Natural killer cell (primary cell): ENCODE data around the gene ADCK1. TPM values are rescaled to one million over a fixed set of nuclear protein-coding genes. Genes with fewer than 3 reads are reported as not detected.

ENCODE experiments used
- ATAC-seq, 3 donors: fragments of 150-1000 bp in 2 of 3; fragments of 200-7000 bp in 1 of 3; cut with Tn5 transposase; 1 replicate in 1 of 3; 2 replicates in 2 of 3; pipeline ENCODE4 v1.10.0; 2021; ENCODE audit warnings: mild to moderate bottlenecking in 2 of 3, moderate library complexity in 2 of 3
- DNase-seq, 2 donors: peaks; one replicate each; pipeline versions ENCODE4 v3.0.0 to v3.0.0-alpha.2; 2013 to 2021; ENCODE audit warnings: mixed read lengths in 1 of 2
- H3K27ac ChIP-seq: one replicate; pipeline ENCODE4 v1.5.1; 2013; ENCODE audit warnings: mild to moderate bottlenecking, low read length
- H3K27me3 ChIP-seq: one replicate; pipeline ENCODE4 v1.6.1; 2013; ENCODE audit warnings: low read length; ENCODE audit not compliant: control insufficient read depth, insufficient read depth
- H3K36me3 ChIP-seq: one replicate; pipeline ENCODE4 v1.6.1; 2013; ENCODE audit warnings: low read length; ENCODE audit not compliant: control insufficient read depth, insufficient read depth
- H3K4me1 ChIP-seq: one replicate; pipeline ENCODE4 v1.6.1; 2013; ENCODE audit warnings: low read length; ENCODE audit not compliant: control insufficient read depth, insufficient read depth
- H3K4me3 ChIP-seq: one replicate; pipeline ENCODE4 v1.5.1; 2013; ENCODE audit warnings: low read length
- H3K9me3 ChIP-seq: one replicate; pipeline ENCODE4 v1.6.1; 2013; ENCODE audit warnings: low read length; ENCODE audit not compliant: control insufficient read depth, insufficient read depth
- H3K27ac Mint-ChIP-seq, 2 donors: one replicate each; pipeline ENCODE4 v1.8.0; 2022; ENCODE audit warnings: mild to moderate bottlenecking in 2 of 2, mixed read lengths in 2 of 2, moderate library complexity in 1 of 2
- H3K27me3 Mint-ChIP-seq, 2 donors: one replicate each; pipeline ENCODE4 v1.8.0; 2022; ENCODE audit warnings: low read depth in 2 of 2, mixed read lengths in 2 of 2
- H3K36me3 Mint-ChIP-seq: one replicate; pipeline ENCODE4 v1.8.0; 2022; ENCODE audit warnings: mixed read lengths
- H3K4me1 Mint-ChIP-seq, 2 donors: one replicate each; pipeline ENCODE4 v1.8.0; 2022; ENCODE audit warnings: mixed read lengths in 2 of 2
- H3K4me3 Mint-ChIP-seq: one replicate; pipeline ENCODE4 v1.8.0; 2022; ENCODE audit warnings: mild to moderate bottlenecking, moderate library complexity, mixed read lengths
- H3K9me3 Mint-ChIP-seq, 2 donors: one replicate each; pipeline ENCODE4 v1.8.0; 2022; ENCODE audit warnings: mixed read lengths in 2 of 2
- CTCF ChIP-seq: fragments of 200-600 bp; IDR thresholded peaks from one replicate; pipeline ENCODE4 v1.8.0; 2022; ENCODE audit warnings: antibody characterized with exemption
- WGBS: methylation state at CpG from one replicate; pipeline ENCODE4 v1.1.7; 2013; ENCODE audit warnings: missing lambda C conversion rate; ENCODE audit not compliant: insufficient coverage; 5-methylcytosine and 5-hydroxymethylcytosine counted together
- intact Hi-C: fragments of 100-400 bp; cut with micrococcal nuclease; formaldehyde crosslinking; loops from one replicate; pipeline ENCODE4 v1.14.2; 2022
- total RNA-seq, 4 donors: library from RNA; stranded (reverse); fragments of 120-200 nt in 1 of 4; gene quantifications; one replicate each; pipeline versions ENCODE4 v1.2.3 to v1.2.4, GENCODE V29; 2013 to 2022

ADCK1 gene
- total RNA-seq, 3 donors from 2014 or later (not counting 1 experiment from before 2014, with no cell fraction given) = 8.0 to 9.2 (median 8.5) TPM

GRCh38 chr14:77830692-77831091 lies 30.8 kb downstream of the ADCK1 start:
- no peaks in the 10 kb centered on the region for H3K36me3 ChIP-seq
- WGBS = 100% methylated on average over 2 of the region's 2 CpGs
- ATAC-seq = no peak

GRCh38 chr14:77832297-77832696 lies 32.4 kb downstream of the ADCK1 start:
- Histone ChIP-seq H3K4me1 (no peaks in the 10 kb centered on the region), H3K36me3 (no peaks in the 10 kb centered on the region), H3K4me3 (no peak overlapping the region), H3K9me3 (no peaks in the 10 kb centered on the region), H3K27me3 (no peaks in the 10 kb centered on the region), H3K27ac (no peak overlapping the region)
- no peak for DNase-seq
- Mint-ChIP-seq H3K4me1 (no peaks in the 10 kb centered on the region), H3K36me3 (no peaks in the 10 kb centered on the region), H3K9me3 (no peaks in the 10 kb centered on the region), H3K27me3 (no peaks in the 10 kb centered on the region), H3K4me3 (no peak overlapping the region), H3K27ac (no peak overlapping the region)
- ATAC-seq = no peak
- intact Hi-C loops = no loop called here
- 36% methylated on average over 2 of the region's 3 CpGs for WGBS
- TF ChIP-seq CTCF = no peak

More at GRCh38 chr14:77830692-77831091, 30.8 kb downstream of the ADCK1 start:
- no peak for TF ChIP-seq CTCF
- Histone ChIP-seq H3K27me3 (no peaks in the 10 kb centered on the region), H3K4me3 (no peak overlapping the region), H3K4me1 (no peaks in the 10 kb centered on the region), H3K9me3 (no peaks in the 10 kb centered on the region), H3K27ac (no peak overlapping the region)
- Mint-ChIP-seq H3K36me3 (no peaks in the 10 kb centered on the region), H3K4me1 (no peaks in the 10 kb centered on the region), H3K4me3 (no peak overlapping the region), H3K27me3 (no peaks in the 10 kb centered on the region), H3K9me3 (no peaks in the 10 kb centered on the region), H3K27ac (no peak overlapping the region)
- intact Hi-C loops = no loop called here
- DNase-seq = no peak

GRCh38 chr14:77837926-77838325 lies 38.0 kb downstream of the ADCK1 start:
- no peaks in the 10 kb centered on the region for H3K27me3 Mint-ChIP-seq
- no peak for TF ChIP-seq CTCF
- ATAC-seq (no peak), DNase-seq (no peak)
- no peak overlapping the region for H3K4me3 Mint-ChIP-seq
- no peaks in the 10 kb centered on the region for H3K27me3 ChIP-seq
- H3K36me3 ChIP-seq = no peaks in the 10 kb centered on the region
- intact Hi-C loops = no loop called here
- H3K9me3 ChIP-seq = no peaks in the 10 kb centered on the region
- H3K36me3 Mint-ChIP-seq = no peaks in the 10 kb centered on the region
- no peaks in the 10 kb centered on the region for H3K4me1 ChIP-seq
- H3K4me1 Mint-ChIP-seq = no peaks in the 10 kb centered on the region
- no peak overlapping the region for H3K27ac Mint-ChIP-seq
- no peak overlapping the region for H3K4me3 ChIP-seq
- 95% methylated on average over 6 of the region's 7 CpGs for WGBS
- H3K9me3 Mint-ChIP-seq = no peaks in the 10 kb centered on the region
- H3K27ac ChIP-seq = no peak overlapping the region

- Mint-ChIP-seq H3K27ac (no peak overlapping the region), H3K27me3 (no peaks in the 10 kb centered on the region), H3K9me3 (no peaks in the 10 kb centered on the region), H3K4me3 (no peak overlapping the region), H3K36me3 (no peaks in the 10 kb centered on the region), H3K4me1 (no peaks in the 10 kb centered on the region)
- WGBS = 88% methylated on average over 8 of the region's 8 CpGs
- ATAC-seq = no peak
- H3K9me3 ChIP-seq = no peaks in the 10 kb centered on the region
- H3K27me3 ChIP-seq = no peaks in the 10 kb centered on the region
- no peak overlapping the region for H3K4me3 ChIP-seq
- no peaks in the 10 kb centered on the region for H3K4me1 ChIP-seq
- no peak for TF ChIP-seq CTCF
- no peak for DNase-seq
- intact Hi-C loops = no loop called here
- no peaks in the 10 kb centered on the region for H3K36me3 ChIP-seq
- H3K27ac ChIP-seq = no peak overlapping the region
Observed at GRCh38 chr14:77838831-77839511, 39.1 kb downstream of the ADCK1 start.
